Mucosa of gallbladder (tissue), 1 donor: ENCODE measurements around the gene PLGRKT. TPM values are rescaled to one million over a fixed set of nuclear protein-coding genes. Genes with fewer than 3 reads are reported as not detected.

Experiments used
- DNase-seq: peaks from one replicate; pipeline ENCODE4 v3.0.0-alpha.2; 2020; ENCODE audit warnings: low spot score
- total RNA-seq: library from RNA; stranded (reverse); gene quantifications from one replicate; pipeline ENCODE4 v1.2.1, GENCODE V29; 2021
- donor health status: DM: no; HTN: no; CAD: no.

The PLGRKT gene
- total RNA-seq, 1 donor from 2014 or later, result 21.3 TPM

DNA sequence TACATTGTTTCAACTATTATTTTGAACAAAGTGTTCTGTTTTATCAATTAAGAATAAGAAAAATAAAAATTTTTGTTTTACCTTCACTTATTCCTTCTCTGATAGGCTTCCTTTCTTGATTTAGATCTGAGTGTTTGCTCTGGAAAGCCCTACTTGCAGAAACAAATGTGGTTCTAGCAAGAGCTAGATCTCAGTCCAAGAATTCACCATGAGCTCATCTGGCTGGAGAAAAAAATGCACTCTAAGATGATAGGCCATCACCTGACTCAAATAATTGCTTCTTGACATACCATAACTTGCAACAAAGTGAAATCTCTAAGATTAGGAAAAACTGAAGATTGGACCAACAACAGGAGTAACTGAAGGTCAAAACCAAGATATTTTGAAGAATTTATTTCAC, 126.9 kb downstream of the PLGRKT start:
- no peak for DNase-seq

Other genes starting within 250 kb of the PLGRKT start
- gene INSL4, start 206.5 kb downstream of the PLGRKT start, total RNA-seq, result not detected
- not detected for gene RLN2, start 133.2 kb downstream of the PLGRKT start, total RNA-seq
- gene RLN1, start 98.0 kb downstream of the PLGRKT start, total RNA-seq, result not detected
- 2.3 TPM for gene CD274, start 12.6 kb upstream of the PLGRKT start, total RNA-seq
- 0.95 TPM for gene PDCD1LG2, start 72.6 kb upstream of the PLGRKT start, total RNA-seq
- 17.0 TPM for gene RIC1, start 191.2 kb upstream of the PLGRKT start, total RNA-seq